GM23248 (cell line): ENCODE data around the gene CCDC187. TPM values are rescaled to one million over a fixed set of nuclear protein-coding genes. Genes with fewer than 3 reads are reported as not detected.

Experiments used
- DNase-seq: peaks from one replicate; pipeline ENCODE4 v3.0.0-alpha.2; 2015
- H2AFZ ChIP-seq: fragments of 200-600 bp; sonication (generic); 2 replicates; pipeline ENCODE4 v1.6.1; 2016; ENCODE audit warnings: antibody characterized with exemption
- H3F3A ChIP-seq: fragments of 200-600 bp; sonication (generic); 2 replicates; pipeline ENCODE4 v1.6.1; 2016; ENCODE audit warnings: mild to moderate bottlenecking, antibody characterized with exemption, mixed run types; ENCODE audit not compliant: insufficient read depth
- H3K27ac ChIP-seq: fragments of 200-600 bp; sonication (generic); 2 replicates; pipeline ENCODE4 v1.5.1; 2016; ENCODE audit warnings: mild to moderate bottlenecking
- H3K27me3 ChIP-seq: fragments of 200-600 bp; sonication (generic); replicated peaks from 2 replicates; pipeline ENCODE4 v1.6.1; 2016; ENCODE audit warnings: mild to moderate bottlenecking; ENCODE audit not compliant: insufficient read depth
- H3K36me3 ChIP-seq: fragments of 200-600 bp; sonication (generic); 2 replicates; pipeline ENCODE4 v1.6.1; 2016; ENCODE audit warnings: low read depth, mild to moderate bottlenecking
- H3K4me1 ChIP-seq: fragments of 200-600 bp; sonication (generic); 2 replicates; pipeline ENCODE4 v1.6.1; 2016; ENCODE audit warnings: mild to moderate bottlenecking; ENCODE audit not compliant: insufficient read depth
- H3K4me2 ChIP-seq: fragments of 200-600 bp; sonication (generic); one replicate; pipeline ENCODE4 v1.6.1; 2016; ENCODE audit warnings: mild to moderate bottlenecking; ENCODE audit not compliant: unreplicated experiment
- H3K4me3 ChIP-seq: fragments of 200-600 bp; sonication (generic); 2 replicates; pipeline ENCODE4 v1.5.1; 2016; ENCODE audit warnings: mild to moderate bottlenecking
- H3K79me2 ChIP-seq: fragments of 200-600 bp; sonication (generic); 2 replicates; pipeline ENCODE4 v1.6.1; 2016; ENCODE audit warnings: mild to moderate bottlenecking; ENCODE audit not compliant: insufficient read depth
- H3K9ac ChIP-seq: fragments of 200-600 bp; sonication (generic); 2 replicates; pipeline ENCODE4 v1.6.1; 2016; ENCODE audit warnings: mild to moderate bottlenecking
- H3K9me2 ChIP-seq: fragments of 200-600 bp; sonication (generic); 2 replicates; pipeline ENCODE4 v1.6.1; 2016; ENCODE audit warnings: mixed run types, mild to moderate bottlenecking, moderate library complexity; ENCODE audit not compliant: insufficient read depth
- H3K9me3 ChIP-seq: fragments of 200-600 bp; sonication (generic); one replicate; pipeline ENCODE4 v1.6.1; 2017; ENCODE audit warnings: low read depth
- H4K20me1 ChIP-seq: fragments of 200-600 bp; sonication (generic); 2 replicates; pipeline ENCODE4 v1.6.0; 2016; ENCODE audit not compliant: insufficient read depth
- EZH2 ChIP-seq: fragments of 200-600 bp; sonication (generic); IDR thresholded peaks from 2 replicates; pipeline ENCODE4 v1.6.1; 2018; ENCODE audit warnings: antibody characterized with exemption, mild to moderate bottlenecking; ENCODE audit not compliant: insufficient read depth, poor library complexity, severe bottlenecking
- EZH2phosphoT487 ChIP-seq: fragments of 200-600 bp; sonication (generic); IDR thresholded peaks from 2 replicates; pipeline ENCODE4 v1.6.1; 2018; ENCODE audit warnings: antibody characterized with exemption, moderate library complexity, mild to moderate bottlenecking, low read depth; ENCODE audit not compliant: insufficient read depth
- WGBS, 2 experiments: methylation state at CpG; one replicate each; pipeline ENCODE4 v1.1.6; 2015 to 2017; ENCODE audit warnings: low lambda C conversion rate in 2 of 2, low coverage in 1 of 2; ENCODE audit errors: missing lambda C conversion rate in 2 of 2; 5-methylcytosine and 5-hydroxymethylcytosine counted together
- in situ Hi-C: fragments of 300-500 bp; cut with MboI; formaldehyde crosslinking; loops from 2 replicates; pipeline ENCODE4 v1.15.0; 2020
- polyA plus RNA-seq: library from polyadenylated mRNA; unstranded; fragments of >200 nt; fragmentation: Nextera tagmentation; extraction: Ambion mirVana; gene quantifications from 2 replicates; pipeline ENCODE4 v1.2.1, GENCODE V29; 2016
- total RNA-seq: library from RNA; depleted of rRNA; stranded (reverse); fragments of >200 nt; shearing (Covaris generic); gene quantifications from 2 replicates; pipeline ENCODE4 v1.2.3, GENCODE V29; 2014

CCDC187 gene
- total and polyA plus RNA-seq, 2 experiments from 2014 or later = not detected

GRCh38 chr9:136264031-136264430, 39.9 kb downstream of the CCDC187 start:
- TF ChIP-seq EZH2phosphoT487 (no peak), EZH2 (no peak)

GRCh38 chr9:136262671-136263178, 41.2 kb downstream of the CCDC187 start:
- no peak overlapping the region for H2AFZ ChIP-seq
- 72 to 77% methylated on average over 5 to 6 of the region's 6 CpGs for WGBS, 2 experiments
- H3K27ac ChIP-seq = no peak overlapping the region
- no peaks in the 10 kb centered on the region for H3K9me2 ChIP-seq
- no peaks in the 10 kb centered on the region for H3K4me1 ChIP-seq
- H3F3A ChIP-seq = no peaks in the 10 kb centered on the region
- no peaks in the 10 kb centered on the region for H3K36me3 ChIP-seq
- H3K9me3 ChIP-seq = no peaks in the 10 kb centered on the region
- no peak overlapping the region for H3K4me3 ChIP-seq
- no peaks in the 10 kb centered on the region for H3K79me2 ChIP-seq
- H3K9ac ChIP-seq = no peak overlapping the region
- in situ Hi-C loops = no loop called here
- H3K27me3 ChIP-seq = no peaks in the 10 kb centered on the region
- TF ChIP-seq EZH2phosphoT487 = no peak
- TF ChIP-seq EZH2 = no peak
- DNase-seq = no peak
- no peaks in the 10 kb centered on the region for H4K20me1 ChIP-seq
- no peak overlapping the region for H3K4me2 ChIP-seq

More at GRCh38 chr9:136264031-136264430, 39.9 kb downstream of the CCDC187 start:
- no peaks in the 10 kb centered on the region for H3K79me2 ChIP-seq
- H3K4me3 ChIP-seq = no peak overlapping the region
- no peak overlapping the region for H3K4me2 ChIP-seq
- no peaks in the 10 kb centered on the region for H3K9me3 ChIP-seq
- DNase-seq = no peak
- H3K9me2 ChIP-seq = no peaks in the 10 kb centered on the region
- H3K4me1 ChIP-seq = no peaks in the 10 kb centered on the region
- H3K36me3 ChIP-seq = no peaks in the 10 kb centered on the region
- no peaks in the 10 kb centered on the region; the same call in 1 of the 2 replicates for H3K27me3 ChIP-seq
- no peak overlapping the region for H3K27ac ChIP-seq
- no peak overlapping the region for H3K9ac ChIP-seq
- no peaks in the 10 kb centered on the region for H4K20me1 ChIP-seq
- 75% methylated on average over 15 to 19 of the region's 19 CpGs for WGBS, 2 experiments
- no peaks in the 10 kb centered on the region for H3F3A ChIP-seq
- H2AFZ ChIP-seq = no peak overlapping the region
- in situ Hi-C loops = no loop called here

DNA sequence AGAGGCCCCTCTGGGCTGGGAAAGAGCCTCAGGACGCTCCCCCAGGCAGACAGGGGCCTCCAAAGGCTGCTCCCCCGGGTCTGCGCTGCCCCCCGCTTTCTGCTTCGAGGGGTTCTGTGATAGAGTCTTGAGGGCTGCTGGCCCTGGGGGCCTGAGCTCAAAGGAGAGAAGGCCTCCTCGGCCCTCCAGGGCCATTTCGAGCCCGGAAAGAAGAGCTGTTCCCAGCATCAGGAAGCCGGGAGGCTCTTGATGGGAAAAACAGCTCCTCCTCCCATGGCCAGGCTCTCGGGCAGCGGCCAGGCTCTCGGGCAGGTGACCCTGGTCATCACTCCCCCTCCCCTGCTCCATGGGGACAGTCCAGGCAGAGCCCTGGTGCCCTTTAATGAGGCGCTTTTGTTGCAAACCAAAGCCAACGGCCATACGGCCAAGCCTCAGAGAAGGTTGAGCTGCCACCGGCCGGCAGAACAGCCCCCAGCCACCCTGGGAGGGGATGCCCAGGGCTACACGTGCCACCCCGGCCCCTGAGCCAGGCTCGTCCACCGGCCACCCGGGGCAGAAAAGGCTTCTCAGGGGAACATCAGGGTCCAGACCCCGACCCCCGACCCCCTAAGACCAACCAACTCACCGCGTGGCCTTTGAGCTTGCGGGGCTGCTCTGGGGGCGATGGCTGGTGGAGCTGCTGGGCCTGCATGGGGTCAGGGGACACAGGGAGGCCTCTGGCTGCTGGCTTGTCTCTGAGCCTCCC, 42.0 kb downstream of the CCDC187 start:
- Histone ChIP-seq H3F3A (no peaks in the 10 kb centered on the region), H3K27ac (no peak overlapping the region), H3K9ac (no peak overlapping the region), H3K4me2 (no peak overlapping the region), H2AFZ (no peak overlapping the region), H3K4me3 (no peak overlapping the region), H3K27me3 (no peaks in the 10 kb centered on the region), H3K9me3 (no peaks in the 10 kb centered on the region), H3K9me2 (no peaks in the 10 kb centered on the region), H3K79me2 (no peaks in the 10 kb centered on the region), H4K20me1 (no peaks in the 10 kb centered on the region), H3K36me3 (no peaks in the 10 kb centered on the region), H3K4me1 (no peaks in the 10 kb centered on the region)
- 65 to 69% methylated on average over 28 of the region's 28 CpGs for WGBS, 2 experiments
- in situ Hi-C loops = no loop called here
- DNase-seq = no peak
- TF ChIP-seq EZH2phosphoT487 (no peak), EZH2 (no peak)

GRCh38 chr9:136260936-136261472, 42.9 kb downstream of the CCDC187 start:
- H3K36me3 ChIP-seq = no peaks in the 10 kb centered on the region
- no peaks in the 10 kb centered on the region for H3K27me3 ChIP-seq
- H3K9me2 ChIP-seq = no peaks in the 10 kb centered on the region
- no peak for DNase-seq
- no peak overlapping the region for H2AFZ ChIP-seq
- H4K20me1 ChIP-seq = no peaks in the 10 kb centered on the region
- H3K9ac ChIP-seq = no peak overlapping the region
- WGBS, 2 experiments = 59 to 65% methylated on average over 20 of the region's 20 CpGs
- H3F3A ChIP-seq = no peaks in the 10 kb centered on the region
- H3K79me2 ChIP-seq = no peaks in the 10 kb centered on the region
- no peak overlapping the region for H3K4me2 ChIP-seq
- in situ Hi-C loops = no loop called here
- TF ChIP-seq EZH2 (no peak), EZH2phosphoT487 (no peak)
- no peak overlapping the region for H3K27ac ChIP-seq
- H3K9me3 ChIP-seq = no peaks in the 10 kb centered on the region
- no peak overlapping the region for H3K4me3 ChIP-seq
- no peaks in the 10 kb centered on the region for H3K4me1 ChIP-seq
